ENCODE measurements around the gene SCAF4. TPM values are rescaled to one million over a fixed set of nuclear protein-coding genes. Genes with fewer than 3 reads are reported as not detected.

The SCAF4 gene
- total RNA-seq, 1 donor from 2014 or later = 33.4 TPM

- no peak for ATAC-seq
- no peak overlapping the region for H3K27ac ChIP-seq
- H3K4me1 ChIP-seq = peaks cover 24% of the 10 kb centered on the region
- DNase-seq = no peak
- no peak for TF ChIP-seq CTCF (IDR thresholded peaks at IDR 0.05)
- no peak overlapping the region for H3K4me3 ChIP-seq
- intact Hi-C loops (cut with DNase I) = no loop called here
- peaks cover 15% of the 10 kb centered on the region for H3K36me3 ChIP-seq
- H3K9me3 ChIP-seq = no peaks in the 10 kb centered on the region
- H3K27me3 ChIP-seq (ENCODE audit: low read depth) = no peaks in the 10 kb centered on the region
Measured at GRCh38 chr21:31707499-31707898, 24.4 kb downstream of the SCAF4 start.

DNA sequence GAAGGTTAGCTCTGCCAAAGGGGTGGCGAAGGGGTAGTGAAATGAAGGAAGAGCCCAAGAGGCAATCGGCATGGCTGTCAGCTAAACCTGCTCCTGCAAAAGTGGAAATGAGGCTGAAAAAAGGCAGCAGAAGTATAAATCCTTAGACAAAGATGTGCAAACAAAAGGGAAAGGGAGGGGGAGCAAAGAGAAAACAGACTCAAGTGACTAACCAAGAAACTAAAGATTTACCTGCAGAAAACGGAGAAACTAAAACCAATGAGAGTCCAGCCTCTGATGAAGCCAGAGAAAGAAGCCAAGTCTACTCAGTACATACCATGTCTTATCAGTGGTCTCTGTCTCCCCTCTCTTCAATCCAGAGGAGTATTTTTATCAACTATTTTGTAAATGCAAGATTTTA lies 25.4 kb downstream of the SCAF4 start:
- Histone ChIP-seq H3K9me3 (no peaks in the 10 kb centered on the region), H3K27me3 (ENCODE audit: low read depth) (no peaks in the 10 kb centered on the region), H3K4me1 (peaks cover 24% of the 10 kb centered on the region), H3K36me3 (peaks cover 24% of the 10 kb centered on the region), H3K27ac (no peak overlapping the region), H3K4me3 (no peak overlapping the region)
- DNase-seq (no peak), ATAC-seq (no peak)
- no peak for TF ChIP-seq CTCF (IDR thresholded peaks at IDR 0.05)
- intact Hi-C loops (cut with DNase I) = no loop called here

DNA sequence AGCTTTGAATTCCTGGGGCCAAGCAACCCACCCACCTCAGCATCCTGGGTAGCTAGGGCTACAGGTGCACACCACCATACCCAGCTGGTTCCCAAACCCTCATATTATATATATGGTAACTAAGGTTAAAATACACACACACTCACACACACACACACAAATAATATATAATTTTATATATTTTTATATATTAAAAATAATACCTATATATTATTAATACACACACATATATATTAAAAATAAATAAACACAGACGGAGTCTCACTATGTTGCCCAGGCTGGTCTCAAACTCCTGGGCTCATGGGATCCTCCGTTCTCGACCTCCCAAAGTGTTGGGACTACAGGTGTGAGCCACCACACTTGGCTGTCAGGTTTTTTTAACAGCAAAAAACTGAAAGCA lies 31.9 kb downstream of the SCAF4 start:
- no peak for TF ChIP-seq CTCF (IDR thresholded peaks at IDR 0.05)

DNA sequence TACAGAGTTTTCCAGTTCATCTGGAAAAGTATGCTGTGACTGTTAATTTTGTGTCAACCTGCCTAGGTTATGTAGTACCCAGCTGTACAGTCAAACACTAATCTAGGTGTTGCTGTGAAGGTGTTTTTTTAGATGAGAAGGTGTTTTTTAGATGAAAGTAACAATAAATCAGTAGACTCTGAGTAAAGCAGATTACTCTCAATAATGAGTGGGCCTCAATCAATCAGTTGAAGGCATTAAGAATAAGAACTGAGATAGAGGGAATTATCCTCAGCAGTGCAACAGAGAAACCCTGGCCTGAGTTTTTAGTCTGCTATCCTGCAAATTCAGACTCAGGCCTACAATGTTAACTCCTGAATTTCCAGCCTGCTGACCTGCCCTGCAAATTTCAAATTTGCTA lies 33.5 kb downstream of the SCAF4 start:
- Histone ChIP-seq H3K4me3 (no peak overlapping the region), H3K9me3 (no peaks in the 10 kb centered on the region), H3K27ac (no peak overlapping the region), H3K27me3 (ENCODE audit: low read depth) (no peaks in the 10 kb centered on the region), H3K36me3 (peaks cover 99% of the 10 kb centered on the region), H3K4me1 (no peaks in the 10 kb centered on the region)
- no peak for ATAC-seq
- intact Hi-C loops (cut with DNase I) = no loop called here
- no peak for TF ChIP-seq CTCF (IDR thresholded peaks at IDR 0.05)
- no peak for DNase-seq

More for the DNA sequence above, 31.9 kb downstream of the SCAF4 start:
- no peak for DNase-seq
- Histone ChIP-seq H3K9me3 (no peaks in the 10 kb centered on the region), H3K36me3 (peaks cover 88% of the 10 kb centered on the region), H3K27me3 (ENCODE audit: low read depth) (no peaks in the 10 kb centered on the region), H3K27ac (no peak overlapping the region), H3K4me1 (no peaks in the 10 kb centered on the region), H3K4me3 (no peak overlapping the region)
- ATAC-seq = no peak
- intact Hi-C loops (cut with DNase I) = no loop called here

DNA sequence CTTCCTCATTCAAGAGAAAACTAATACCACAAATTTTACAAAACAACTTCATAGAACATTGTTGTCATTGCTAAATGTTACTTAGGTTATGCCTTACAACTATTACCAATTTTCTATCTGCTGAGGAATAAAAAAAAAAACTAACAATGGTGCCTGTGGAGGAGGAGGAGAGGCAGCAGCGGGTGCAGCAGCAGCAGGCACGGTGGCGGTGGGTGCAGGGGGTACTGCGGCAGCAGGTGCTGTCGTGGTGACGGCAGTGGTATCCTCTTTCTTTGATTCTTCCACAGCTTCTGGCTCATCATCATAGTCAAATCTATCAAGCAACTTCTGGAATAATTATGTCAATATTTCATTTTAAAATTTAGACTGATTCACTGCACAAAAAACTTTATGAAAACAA lies 35.5 kb downstream of the SCAF4 start:
- TF ChIP-seq CTCF (IDR thresholded peaks at IDR 0.05) = no peak
- Histone ChIP-seq H3K36me3 (peaks cover 99% of the 10 kb centered on the region), H3K27ac (no peak overlapping the region), H3K9me3 (no peaks in the 10 kb centered on the region), H3K4me1 (no peaks in the 10 kb centered on the region), H3K4me3 (no peak overlapping the region), H3K27me3 (ENCODE audit: low read depth) (no peaks in the 10 kb centered on the region)
- intact Hi-C loops (cut with DNase I) = no loop called here
- no peak for DNase-seq
- ATAC-seq = no peak

DNA sequence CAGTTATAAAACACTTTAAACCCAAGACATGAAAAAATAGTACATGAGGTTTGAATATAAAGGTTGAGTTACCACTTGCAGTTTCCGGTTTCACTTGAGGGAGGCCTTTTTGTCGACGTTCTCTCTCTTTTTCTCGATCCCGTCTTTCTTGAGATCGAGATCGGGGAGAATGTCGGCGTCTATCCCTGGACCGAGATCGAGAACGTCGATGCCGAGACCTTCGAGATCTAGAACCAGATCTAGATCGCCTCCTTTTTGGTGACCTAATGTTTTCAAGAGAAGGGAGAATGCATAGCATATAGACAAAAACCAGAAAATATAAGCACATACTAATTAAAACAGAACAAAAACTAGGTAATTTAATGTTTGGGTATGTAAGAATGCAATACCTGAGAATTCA lies 38.7 kb downstream of the SCAF4 start:
- Histone ChIP-seq H3K27me3 (ENCODE audit: low read depth) (no peaks in the 10 kb centered on the region), H3K27ac (no peak overlapping the region), H3K9me3 (no peaks in the 10 kb centered on the region), H3K36me3 (peaks cover 97% of the 10 kb centered on the region), H3K4me1 (no peaks in the 10 kb centered on the region), H3K4me3 (no peak overlapping the region)
- ATAC-seq = no peak
- DNase-seq = no peak
- no peak for TF ChIP-seq CTCF (IDR thresholded peaks at IDR 0.05)
- intact Hi-C loops (cut with DNase I) = no loop called here
